Activated CD4-positive, alpha-beta T cell treated with anti-CD3 and anti-CD28 coated beads for 36 hours (primary cell): Measurements from ENCODE around the gene YJEFN3. TPM values are rescaled to one million over a fixed set of nuclear protein-coding genes. Genes with fewer than 3 reads are reported as not detected.

Source experiments
- ATAC-seq: fragments of 200-7000 bp; cut with Tn5 transposase; one replicate; pipeline ENCODE4 v1.10.0; 2021; ENCODE audit warnings: mild to moderate bottlenecking, moderate library complexity
- CTCF ChIA-PET: fragments of 350-600 bp; sonication (Branson Sonifier 250); formaldehyde crosslinking; loops from one replicate; lab custom pipeline; 2021; ENCODE audit warnings: antibody characterized with exemption; lab: Charles Lee
- POLR2A ChIA-PET: fragments of 350-600 bp; sonication (Branson Sonifier 250); formaldehyde crosslinking; loops from one replicate; lab custom pipeline; 2021; ENCODE audit warnings: antibody characterized with exemption, inconsistent platforms; lab: Charles Lee
- DNase-seq: peaks from one replicate; pipeline ENCODE4 v3.0.0-alpha.2; 2020
- H3K27ac Mint-ChIP-seq: one replicate; pipeline ENCODE4 v1.8.0; 2021; ENCODE audit warnings: mixed read lengths
- H3K27me3 Mint-ChIP-seq: one replicate; pipeline ENCODE4 v1.8.0; 2021; ENCODE audit warnings: mixed read lengths
- H3K36me3 Mint-ChIP-seq: one replicate; pipeline ENCODE4 v1.8.0; 2021; ENCODE audit warnings: low read depth, mixed read lengths
- H3K4me1 Mint-ChIP-seq: one replicate; pipeline ENCODE4 v1.8.0; 2021; ENCODE audit warnings: mixed read lengths
- H3K4me3 Mint-ChIP-seq: one replicate; pipeline ENCODE4 v1.8.0; 2021; ENCODE audit warnings: mild to moderate bottlenecking, moderate library complexity, mixed read lengths
- H3K9me3 Mint-ChIP-seq: one replicate; pipeline ENCODE4 v1.8.0; 2021; ENCODE audit warnings: low read depth, mixed read lengths
- intact Hi-C, 2 experiments: fragments of 100-400 bp; cut with DNase I in 1 of 2; cut with micrococcal nuclease in 1 of 2; formaldehyde crosslinking; loops; one replicate each; pipeline versions ENCODE4 v1.14.2 to v1.15.1; 2022 to 2024; cut with DNase I, micrococcal nuclease
- total RNA-seq, 2 experiments: library from RNA; stranded (reverse); gene quantifications; one replicate each; pipeline ENCODE4 v1.2.3, GENCODE V29; 2021

The YJEFN3 gene
- total RNA-seq, 2 experiments from 2014 or later, result 10.7 to 11.4 TPM

GRCh38 chr19:19561946-19562664 lies 33.4 kb downstream of the YJEFN3 start:
- peaks cover 15% of the 10 kb centered on the region for H3K4me1 Mint-ChIP-seq
- H3K4me3 Mint-ChIP-seq, result no peak overlapping the region
- H3K27me3 Mint-ChIP-seq, result no peaks in the 10 kb centered on the region
- no peak for DNase-seq
- no peaks in the 10 kb centered on the region for H3K9me3 Mint-ChIP-seq
- H3K36me3 Mint-ChIP-seq, result peaks cover 17% of the 10 kb centered on the region
- POLR2A ChIA-PET, result no interaction called here
- no peak overlapping the region for H3K27ac Mint-ChIP-seq
- ATAC-seq, result no peak
- CTCF ChIA-PET, result interaction anchor here (0.6 kb wide), 1 partner anchor 10 kb away, joined by 3 read pairs; no protein-coding TSS in a partner anchor
- intact Hi-C loops, result no loop called here

- Mint-ChIP-seq H3K36me3 (peaks cover 19% of the 10 kb centered on the region), H3K27me3 (no peaks in the 10 kb centered on the region), H3K4me3 (no peak overlapping the region), H3K9me3 (no peaks in the 10 kb centered on the region), H3K27ac (no peak overlapping the region), H3K4me1 (peaks cover 15% of the 10 kb centered on the region)
- ChIA-PET POLR2A (no interaction called here), CTCF (no interaction called here)
- intact Hi-C loops, result loop anchor here in 1 of 2 experiments (1.0 kb wide), 1 partner anchor 80 kb away; the partner anchor contains the start of gene GMIP
- ATAC-seq, result peak; percentile 82
- DNase-seq, result peak; percentile 63
Observed at GRCh38 chr19:19562665-19563347, 34.1 kb downstream of the YJEFN3 start.

GRCh38 chr19:19563348-19563848 lies 34.7 kb downstream of the YJEFN3 start:
- Mint-ChIP-seq H3K27me3 (no peaks in the 10 kb centered on the region), H3K27ac (no peak overlapping the region), H3K36me3 (peaks cover 20% of the 10 kb centered on the region), H3K4me3 (no peak overlapping the region), H3K4me1 (peaks cover 15% of the 10 kb centered on the region), H3K9me3 (no peaks in the 10 kb centered on the region)
- ChIA-PET POLR2A (no interaction called here), CTCF (no interaction called here)
- no peak for DNase-seq
- intact Hi-C loops, result loop anchor here in 1 of 2 experiments (1.0 kb wide), 1 partner anchor 80 kb away; the partner anchor contains the start of gene GMIP
- ATAC-seq, result no peak

GRCh38 chr19:19566306-19566705 lies 37.6 kb downstream of the YJEFN3 start:
- Mint-ChIP-seq H3K9me3 (no peaks in the 10 kb centered on the region), H3K4me3 (no peak overlapping the region), H3K4me1 (peaks cover 5% of the 10 kb centered on the region), H3K27me3 (no peaks in the 10 kb centered on the region), H3K36me3 (peaks cover 38% of the 10 kb centered on the region), H3K27ac (no peak overlapping the region)
- ATAC-seq (no peak), DNase-seq (no peak)
- intact Hi-C loops, result no loop called here
- CTCF ChIA-PET, result no interaction called here
- POLR2A ChIA-PET, result no interaction called here

GRCh38 chr19:19567391-19567790 lies 38.7 kb downstream of the YJEFN3 start:
- Mint-ChIP-seq H3K27me3 (no peaks in the 10 kb centered on the region), H3K9me3 (no peaks in the 10 kb centered on the region), H3K4me1 (peaks cover 5% of the 10 kb centered on the region), H3K27ac (peak overlapping the region; percentile 51), H3K4me3 (no peak overlapping the region), H3K36me3 (peaks cover 38% of the 10 kb centered on the region)
- DNase-seq (no peak), ATAC-seq (no peak)
- ChIA-PET POLR2A (no interaction called here), CTCF (interaction anchor here (0.6 to 1.5 kb wide), 3 partner anchors 35 to 76 kb away, joined by 3 read pairs; partner anchors contain the start of gene GMIP)
- intact Hi-C loops, result no loop called here

GRCh38 chr19:19568802-19569756 lies 40.4 kb downstream of the YJEFN3 start:
- ChIA-PET CTCF (interaction anchor here (0.8 to 1.5 kb wide), 3 partner anchors 15 to 75 kb away, joined by 3 to 4 read pairs (median 3); partner anchors contain the start of gene GMIP), POLR2A (interaction anchor here (0.6 kb wide), 2 partner anchors 8 to 207 kb away, joined by 3 to 5 read pairs; no protein-coding TSS in a partner anchor)
- H3K27me3 Mint-ChIP-seq, result no peaks in the 10 kb centered on the region
- H3K4me3 Mint-ChIP-seq, result no peak overlapping the region
- H3K9me3 Mint-ChIP-seq, result no peaks in the 10 kb centered on the region
- ATAC-seq, result no peak
- peak; percentile 39 for DNase-seq
- peaks cover 5% of the 10 kb centered on the region for H3K4me1 Mint-ChIP-seq
- intact Hi-C loops, result no loop called here
- H3K27ac Mint-ChIP-seq, result peak overlapping the region; percentile 73
- H3K36me3 Mint-ChIP-seq, result peaks cover 38% of the 10 kb centered on the region

- ChIA-PET POLR2A (no interaction called here), CTCF (interaction anchor here (0.9 to 1.6 kb wide), 2 partner anchors 16 to 20 kb away, joined by 4 to 5 read pairs; no protein-coding TSS in a partner anchor)
- intact Hi-C loops, result no loop called here
- H3K27me3 Mint-ChIP-seq, result no peaks in the 10 kb centered on the region
- no peak for ATAC-seq
- H3K27ac Mint-ChIP-seq, result no peak overlapping the region
- no peak for DNase-seq
- peaks cover 26% of the 10 kb centered on the region for H3K36me3 Mint-ChIP-seq
- H3K4me1 Mint-ChIP-seq, result peaks cover 5% of the 10 kb centered on the region
- H3K9me3 Mint-ChIP-seq, result no peaks in the 10 kb centered on the region
- H3K4me3 Mint-ChIP-seq, result no peak overlapping the region
Observed at GRCh38 chr19:19570571-19570970, 41.9 kb downstream of the YJEFN3 start.

GRCh38 chr19:19571071-19571786 lies 42.5 kb downstream of the YJEFN3 start:
- no peak overlapping the region for H3K4me3 Mint-ChIP-seq
- DNase-seq (no peak), ATAC-seq (no peak)
- peaks cover 25% of the 10 kb centered on the region for H3K36me3 Mint-ChIP-seq
- POLR2A ChIA-PET, result no interaction called here
- no peaks in the 10 kb centered on the region for H3K9me3 Mint-ChIP-seq
- CTCF ChIA-PET, result interaction anchor here (0.7 to 1.6 kb wide), 3 partner anchors 10 to 20 kb away, joined by 3 to 5 read pairs (median 4); no protein-coding TSS in a partner anchor
- intact Hi-C loops, result no loop called here
- H3K27me3 Mint-ChIP-seq, result no peaks in the 10 kb centered on the region
- H3K27ac Mint-ChIP-seq, result no peak overlapping the region
- H3K4me1 Mint-ChIP-seq, result peaks cover 5% of the 10 kb centered on the region

GRCh38 chr19:19575411-19575810 lies 46.7 kb downstream of the YJEFN3 start:
- no peaks in the 10 kb centered on the region for H3K27me3 Mint-ChIP-seq

GRCh38 chr19:19578252-19578651 lies 49.5 kb downstream of the YJEFN3 start:
- Mint-ChIP-seq H3K4me3 (no peak overlapping the region), H3K36me3 (peaks cover 5% of the 10 kb centered on the region), H3K27ac (no peak overlapping the region), H3K4me1 (peaks cover 6% of the 10 kb centered on the region), H3K27me3 (no peaks in the 10 kb centered on the region), H3K9me3 (no peaks in the 10 kb centered on the region)
- intact Hi-C loops, result no loop called here
- POLR2A ChIA-PET, result interaction anchor here (0.7 kb wide), 1 partner anchor 18 kb away, joined by 5 read pairs; no protein-coding TSS in a partner anchor
- DNase-seq, result no peak
- CTCF ChIA-PET, result interaction anchor here (0.7 to 1.2 kb wide), 6 partner anchors 12 to 189 kb away, joined by 3 to 4 read pairs (median 4); partner anchors contain the start of gene GMIP
- ATAC-seq, result no peak

More at GRCh38 chr19:19575411-19575810, 46.7 kb downstream of the YJEFN3 start:
- DNase-seq, result no peak
- Mint-ChIP-seq H3K9me3 (no peaks in the 10 kb centered on the region), H3K4me3 (no peak overlapping the region), H3K4me1 (peaks cover 2% of the 10 kb centered on the region), H3K27ac (no peak overlapping the region), H3K36me3 (peaks cover 4% of the 10 kb centered on the region)
- CTCF ChIA-PET, result interaction anchor here (1.9 kb wide), 1 partner anchor 21 kb away, joined by 13 read pairs; no protein-coding TSS in a partner anchor
- intact Hi-C loops, result no loop called here
- POLR2A ChIA-PET, result no interaction called here
- no peak for ATAC-seq
